ENCODE results near the gene RAB1A.

GRCh38 chr2:65092791-65093190, 37.1 kb downstream of the RAB1A start:
- no peak for TF ChIP-seq CTCF (conservative IDR thresholded peaks at IDR 0.05)
- TF ChIP-seq EZH2 (IDR thresholded peaks at IDR 0.05; ENCODE audit: low read depth): no peak
